ENCODE measurements around the gene MED9.

MED9 gene

GRCh38 chr17:17504341-17505140 is 27.7 kb downstream of the MED9 start:
- no peaks in the 10 kb centered on the region for H3K27me3 ChIP-seq (ENCODE audit: control insufficient read depth in 1 of 2, insufficient read depth in 2 of 2, low read length in 2 of 2)
- no peak overlapping the region for H3K9ac ChIP-seq (ENCODE audit: low read length in 2 of 2)
- peaks cover 2% of the 10 kb centered on the region for H3K4me1 ChIP-seq (ENCODE audit: control insufficient read depth, insufficient read depth, low read length)
- no peak overlapping the region for H3K4me3 ChIP-seq (ENCODE audit: low read length in 2 of 2)
- H3K27ac ChIP-seq (ENCODE audit: low read length), result no peak overlapping the region
- no peaks in the 10 kb centered on the region for H3K36me3 ChIP-seq (ENCODE audit: control insufficient read depth in 2 of 2, insufficient read depth in 2 of 2, low read length in 2 of 2)
- H3K9me3 ChIP-seq (ENCODE audit: control insufficient read depth in 2 of 2, low read length in 2 of 2), result no peaks in the 10 kb centered on the region

- Histone ChIP-seq H3K4me1 (ENCODE audit: control insufficient read depth, insufficient read depth, low read length) (peaks cover 2% of the 10 kb centered on the region), H3K9ac (ENCODE audit: low read length in 2 of 2) (no peak overlapping the region), H3K36me3 (ENCODE audit: control insufficient read depth in 2 of 2, insufficient read depth in 2 of 2, low read length in 2 of 2) (no peaks in the 10 kb centered on the region)
These were observed 28.4 kb downstream of the MED9 start for GRCh38 chr17:17505151-17505550.

GRCh38 chr17:17505610-17506171 is 28.9 kb downstream of the MED9 start:
- Histone ChIP-seq H3K27me3 (ENCODE audit: control insufficient read depth in 1 of 2, insufficient read depth in 2 of 2, low read length in 2 of 2) (no peaks in the 10 kb centered on the region), H3K27ac (ENCODE audit: low read length) (no peak overlapping the region), H3K4me3 (ENCODE audit: low read length in 2 of 2) (no peak overlapping the region), H3K36me3 (ENCODE audit: control insufficient read depth in 2 of 2, insufficient read depth in 2 of 2, low read length in 2 of 2) (no peaks in the 10 kb centered on the region), H3K9ac (ENCODE audit: low read length in 2 of 2) (no peak overlapping the region), H3K4me1 (ENCODE audit: control insufficient read depth, insufficient read depth, low read length) (peaks cover 2% of the 10 kb centered on the region), H3K9me3 (ENCODE audit: control insufficient read depth in 2 of 2, low read length in 2 of 2) (no peaks in the 10 kb centered on the region)

More at GRCh38 chr17:17505151-17505550, 28.4 kb downstream of the MED9 start:
- no peaks in the 10 kb centered on the region for H3K9me3 ChIP-seq (ENCODE audit: control insufficient read depth in 2 of 2, low read length in 2 of 2)
- H3K27me3 ChIP-seq (ENCODE audit: control insufficient read depth in 1 of 2, insufficient read depth in 2 of 2, low read length in 2 of 2), result no peaks in the 10 kb centered on the region
- H3K27ac ChIP-seq (ENCODE audit: low read length), result no peak overlapping the region
- no peak overlapping the region for H3K4me3 ChIP-seq (ENCODE audit: low read length in 2 of 2)

- no peak overlapping the region for H3K9ac ChIP-seq (ENCODE audit: low read length in 2 of 2)
- no peak overlapping the region for H3K4me3 ChIP-seq (ENCODE audit: low read length in 2 of 2)
- H3K36me3 ChIP-seq (ENCODE audit: control insufficient read depth in 2 of 2, insufficient read depth in 2 of 2, low read length in 2 of 2), result no peaks in the 10 kb centered on the region
- no peaks in the 10 kb centered on the region for H3K9me3 ChIP-seq (ENCODE audit: control insufficient read depth in 2 of 2, low read length in 2 of 2)
- H3K27ac ChIP-seq (ENCODE audit: low read length), result no peak overlapping the region
- peaks cover 2% of the 10 kb centered on the region for H3K4me1 ChIP-seq (ENCODE audit: control insufficient read depth, insufficient read depth, low read length)
- H3K27me3 ChIP-seq (ENCODE audit: control insufficient read depth in 1 of 2, insufficient read depth in 2 of 2, low read length in 2 of 2), result no peaks in the 10 kb centered on the region
These were observed 29.5 kb downstream of the MED9 start for GRCh38 chr17:17506181-17506741.

- Histone ChIP-seq H3K27ac (ENCODE audit: low read length) (no peak overlapping the region), H3K9ac (ENCODE audit: low read length in 2 of 2) (no peak overlapping the region), H3K36me3 (ENCODE audit: control insufficient read depth in 2 of 2, insufficient read depth in 2 of 2, low read length in 2 of 2) (no peaks in the 10 kb centered on the region), H3K27me3 (ENCODE audit: control insufficient read depth in 1 of 2, insufficient read depth in 2 of 2, low read length in 2 of 2) (no peaks in the 10 kb centered on the region), H3K4me3 (ENCODE audit: low read length in 2 of 2) (no peak overlapping the region), H3K4me1 (ENCODE audit: control insufficient read depth, insufficient read depth, low read length) (peaks cover 2% of the 10 kb centered on the region), H3K9me3 (ENCODE audit: control insufficient read depth in 2 of 2, low read length in 2 of 2) (no peaks in the 10 kb centered on the region)
These were observed 30.2 kb downstream of the MED9 start for GRCh38 chr17:17506893-17507464.

GRCh38 chr17:17507465-17508011 is 30.7 kb downstream of the MED9 start:
- Histone ChIP-seq H3K36me3 (ENCODE audit: control insufficient read depth in 2 of 2, insufficient read depth in 2 of 2, low read length in 2 of 2) (no peaks in the 10 kb centered on the region), H3K4me1 (ENCODE audit: control insufficient read depth, insufficient read depth, low read length) (peaks cover 2% of the 10 kb centered on the region), H3K4me3 (ENCODE audit: low read length in 2 of 2) (no peak overlapping the region), H3K9me3 (ENCODE audit: control insufficient read depth in 2 of 2, low read length in 2 of 2) (no peaks in the 10 kb centered on the region), H3K27me3 (ENCODE audit: control insufficient read depth in 1 of 2, insufficient read depth in 2 of 2, low read length in 2 of 2) (no peaks in the 10 kb centered on the region), H3K27ac (ENCODE audit: low read length) (no peak overlapping the region), H3K9ac (ENCODE audit: low read length in 2 of 2) (no peak overlapping the region)

- Histone ChIP-seq H3K4me3 (ENCODE audit: low read length in 2 of 2) (no peak overlapping the region), H3K27me3 (ENCODE audit: control insufficient read depth in 1 of 2, insufficient read depth in 2 of 2, low read length in 2 of 2) (no peaks in the 10 kb centered on the region), H3K27ac (ENCODE audit: low read length) (no peak overlapping the region), H3K9me3 (ENCODE audit: control insufficient read depth in 2 of 2, low read length in 2 of 2) (no peaks in the 10 kb centered on the region), H3K4me1 (ENCODE audit: control insufficient read depth, insufficient read depth, low read length) (peaks cover 2% of the 10 kb centered on the region), H3K9ac (ENCODE audit: low read length in 2 of 2) (no peak overlapping the region), H3K36me3 (ENCODE audit: control insufficient read depth in 2 of 2, insufficient read depth in 2 of 2, low read length in 2 of 2) (no peaks in the 10 kb centered on the region)
These were observed 31.3 kb downstream of the MED9 start for GRCh38 chr17:17508019-17508535.

GRCh38 chr17:17508646-17509591 is 32.1 kb downstream of the MED9 start:
- H3K4me3 ChIP-seq (ENCODE audit: low read length in 2 of 2), result no peak overlapping the region
- H3K9me3 ChIP-seq (ENCODE audit: control insufficient read depth in 2 of 2, low read length in 2 of 2), result no peaks in the 10 kb centered on the region
- H3K4me1 ChIP-seq (ENCODE audit: control insufficient read depth, insufficient read depth, low read length), result peaks cover 2% of the 10 kb centered on the region
- no peak overlapping the region for H3K9ac ChIP-seq (ENCODE audit: low read length in 2 of 2)
- H3K36me3 ChIP-seq (ENCODE audit: control insufficient read depth in 2 of 2, insufficient read depth in 2 of 2, low read length in 2 of 2), result no peaks in the 10 kb centered on the region
- no peak overlapping the region for H3K27ac ChIP-seq (ENCODE audit: low read length)
- H3K27me3 ChIP-seq (ENCODE audit: control insufficient read depth in 1 of 2, insufficient read depth in 2 of 2, low read length in 2 of 2), result no peaks in the 10 kb centered on the region

GRCh38 chr17:17509601-17510425 is 33.0 kb downstream of the MED9 start:
- Histone ChIP-seq H3K4me1 (ENCODE audit: control insufficient read depth, insufficient read depth, low read length) (peaks cover 2% of the 10 kb centered on the region), H3K27ac (ENCODE audit: low read length) (no peak overlapping the region), H3K9ac (ENCODE audit: low read length in 2 of 2) (no peak overlapping the region), H3K27me3 (ENCODE audit: control insufficient read depth in 1 of 2, insufficient read depth in 2 of 2, low read length in 2 of 2) (no peaks in the 10 kb centered on the region), H3K36me3 (ENCODE audit: control insufficient read depth in 2 of 2, insufficient read depth in 2 of 2, low read length in 2 of 2) (no peaks in the 10 kb centered on the region), H3K9me3 (ENCODE audit: control insufficient read depth in 2 of 2, low read length in 2 of 2) (no peaks in the 10 kb centered on the region), H3K4me3 (ENCODE audit: low read length in 2 of 2) (no peak overlapping the region)
